HG02840 (cell line): Measurements from ENCODE around the gene ALDH3B2.
"Not testable (repeated sequence)": the region's sequence is repeated elsewhere in the genome, so short reads cannot be mapped to it uniquely, and the experiment has no call there.

ENCODE experiments used
- ATAC-seq: cut with Tn5 transposase; IDR thresholded peaks from one replicate; pipeline ENCODE4 v1.9.1; 2021; ENCODE audit warnings: mild to moderate bottlenecking, moderate library complexity, moderate number of reproducible peaks; ENCODE audit not compliant: unreplicated experiment, low FRiP score

The ALDH3B2 gene

GRCh38 chr11:67687986-67688385, 13.6 kb upstream of the ALDH3B2 start:
- no peak for ATAC-seq

GRCh38 chr11:67685641-67686332, 11.4 kb upstream of the ALDH3B2 start:
- not testable (repeated sequence) for ATAC-seq

GRCh38 chr11:67682126-67683034, 8.0 kb upstream of the ALDH3B2 start:
- not testable (repeated sequence) for ATAC-seq

- ATAC-seq, result no peak
Measured at GRCh38 chr11:67680696-67681470, 6.5 kb upstream of the ALDH3B2 start.

- no peak for ATAC-seq
Measured at GRCh38 chr11:67675058-67675747, 780 bp upstream of the ALDH3B2 start.

- ATAC-seq, result no peak
Measured at GRCh38 chr11:67673902-67674301, 521 bp downstream of the ALDH3B2 start.

GRCh38 chr11:67673358-67673757, 1.1 kb downstream of the ALDH3B2 start:
- ATAC-seq, result no peak

GRCh38 chr11:67671211-67671520, 3.3 kb downstream of the ALDH3B2 start:
- no peak for ATAC-seq

- ATAC-seq, result no peak
Measured at GRCh38 chr11:67670316-67671210, 3.9 kb downstream of the ALDH3B2 start.

- ATAC-seq, result no peak
Measured at GRCh38 chr11:67668192-67668551, 6.3 kb downstream of the ALDH3B2 start.

- ATAC-seq, result no peak
Measured at GRCh38 chr11:67667490-67668191, 6.8 kb downstream of the ALDH3B2 start.

GRCh38 chr11:67666676-67667489, 7.5 kb downstream of the ALDH3B2 start:
- ATAC-seq, result no peak

- no peak for ATAC-seq
Measured at GRCh38 chr11:67666303-67666645, 8.1 kb downstream of the ALDH3B2 start.

- ATAC-seq, result no peak
Measured at GRCh38 chr11:67665541-67666302, 8.7 kb downstream of the ALDH3B2 start.

GRCh38 chr11:67664696-67665540, 9.5 kb downstream of the ALDH3B2 start:
- ATAC-seq, result no peak

GRCh38 chr11:67664213-67664585, 10.2 kb downstream of the ALDH3B2 start:
- ATAC-seq, result no peak
